Measurements from ENCODE around the gene DNAH14. TPM values are rescaled to one million over a fixed set of nuclear protein-coding genes. Genes with fewer than 3 reads are reported as not detected.

Gene DNAH14
- total RNA-seq, 3 donors from 2014 or later: 6.1 to 38.6 (median 23.9) TPM

DNA sequence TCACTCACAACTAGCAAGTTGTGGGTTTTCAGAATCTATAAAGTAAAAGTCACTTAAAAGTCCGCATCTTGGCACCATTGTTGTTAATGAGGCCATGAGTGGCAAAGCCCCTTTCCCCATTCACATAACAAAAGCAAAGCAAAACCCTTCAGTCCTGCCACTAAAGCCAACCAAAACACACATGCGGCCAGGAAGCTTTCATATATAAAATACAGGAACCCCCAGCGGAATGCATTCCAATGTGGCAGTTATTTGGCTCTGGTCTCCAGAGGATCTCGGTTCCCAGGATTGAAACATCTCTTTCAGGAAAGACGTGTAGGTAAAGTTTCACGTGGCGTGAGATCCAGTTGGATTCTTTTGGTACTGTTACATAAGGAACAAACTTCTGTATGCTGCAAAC lies 500.8 kb downstream of the DNAH14 start:
- no peak for TF ChIP-seq POLR2AphosphoS5 (IDR thresholded peaks at IDR 0.05)
- TF ChIP-seq POLR2A (IDR thresholded peaks at IDR 0.05): no peak
- TF ChIP-seq, protein P1, sequence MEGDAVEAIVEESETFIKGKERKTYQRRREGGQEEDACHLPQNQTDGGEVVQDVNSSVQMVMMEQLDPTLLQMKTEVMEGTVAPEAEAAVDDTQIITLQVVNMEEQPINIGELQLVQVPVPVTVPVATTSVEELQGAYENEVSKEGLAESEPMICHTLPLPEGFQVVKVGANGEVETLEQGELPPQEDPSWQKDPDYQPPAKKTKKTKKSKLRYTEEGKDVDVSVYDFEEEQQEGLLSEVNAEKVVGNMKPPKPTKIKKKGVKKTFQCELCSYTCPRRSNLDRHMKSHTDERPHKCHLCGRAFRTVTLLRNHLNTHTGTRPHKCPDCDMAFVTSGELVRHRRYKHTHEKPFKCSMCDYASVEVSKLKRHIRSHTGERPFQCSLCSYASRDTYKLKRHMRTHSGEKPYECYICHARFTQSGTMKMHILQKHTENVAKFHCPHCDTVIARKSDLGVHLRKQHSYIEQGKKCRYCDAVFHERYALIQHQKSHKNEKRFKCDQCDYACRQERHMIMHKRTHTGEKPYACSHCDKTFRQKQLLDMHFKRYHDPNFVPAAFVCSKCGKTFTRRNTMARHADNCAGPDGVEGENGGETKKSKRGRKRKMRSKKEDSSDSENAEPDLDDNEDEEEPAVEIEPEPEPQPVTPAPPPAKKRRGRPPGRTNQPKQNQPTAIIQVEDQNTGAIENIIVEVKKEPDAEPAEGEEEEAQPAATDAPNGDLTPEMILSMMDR (IDR thresholded peaks at IDR 0.05): no peak
- intact Hi-C loops (cut with DNase I; ENCODE audit: low total_unique reads): no loop called here
- Histone ChIP-seq H3K27me3 (no peaks in the 10 kb centered on the region), H3K36me3 (no peaks in the 10 kb centered on the region), H3K4me3 (no peak overlapping the region), H3K9me3 (no peaks in the 10 kb centered on the region), H3K4me1 (peaks cover 4 to 5% of the 10 kb centered on the region in 2 donors), H3K27ac (no peak overlapping the region)
- DNase-seq (ENCODE audit: low spot score in 2 of 2): no peak

- Histone ChIP-seq H3K4me1 (peaks cover 0 to 5% of the 10 kb centered on the region in 2 donors), H3K4me3 (no peak overlapping the region), H3K36me3 (no peaks in the 10 kb centered on the region), H3K27me3 (no peaks in the 10 kb centered on the region), H3K9me3 (no peaks in the 10 kb centered on the region), H3K27ac (no peak overlapping the region)
- intact Hi-C loops (cut with DNase I; ENCODE audit: low total_unique reads): no loop called here
- no peak for DNase-seq (ENCODE audit: low spot score in 2 of 2)
- no peak for TF ChIP-seq POLR2AphosphoS5 (IDR thresholded peaks at IDR 0.05)
- TF ChIP-seq POLR2A (IDR thresholded peaks at IDR 0.05): no peak
- TF ChIP-seq, protein P1 (IDR thresholded peaks at IDR 0.05): no peak
Observed at GRCh38 chr1:225431081-225431863, 501.8 kb downstream of the DNAH14 start.

GRCh38 chr1:225434046-225434445 lies 504.6 kb downstream of the DNAH14 start:
- H3K4me1 ChIP-seq: no peaks in the 10 kb centered on the region
- no peak overlapping the region for H3K4me3 ChIP-seq
- no peak overlapping the region for H3K27ac ChIP-seq
- no peaks in the 10 kb centered on the region for H3K9me3 ChIP-seq
- H3K27me3 ChIP-seq: no peaks in the 10 kb centered on the region
- H3K36me3 ChIP-seq: no peaks in the 10 kb centered on the region
- intact Hi-C loops (cut with DNase I; ENCODE audit: low total_unique reads): no loop called here
- TF ChIP-seq, protein P1 (IDR thresholded peaks at IDR 0.05): no peak
- TF ChIP-seq POLR2A (IDR thresholded peaks at IDR 0.05): no peak
- no peak for TF ChIP-seq POLR2AphosphoS5 (IDR thresholded peaks at IDR 0.05)
- no peak for DNase-seq (ENCODE audit: low spot score in 2 of 2)

DNA sequence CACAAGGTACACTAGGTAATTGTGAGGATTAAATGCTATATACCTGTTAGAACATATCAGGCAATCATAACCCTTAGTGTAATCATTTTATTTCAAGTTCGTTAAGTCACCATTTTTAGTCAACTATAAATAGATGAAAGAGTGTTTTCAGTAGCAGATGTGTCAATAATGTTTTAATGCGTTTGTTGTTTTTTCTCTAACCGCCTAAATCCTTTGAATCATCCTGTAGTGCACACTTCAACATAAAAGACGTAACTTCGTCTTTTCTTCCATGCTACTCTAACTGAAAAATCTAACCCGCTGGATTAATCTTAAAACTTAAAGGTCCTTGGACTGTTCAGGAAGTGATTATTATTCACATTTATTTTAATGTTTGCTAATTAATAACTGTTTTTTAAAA lies 505.6 kb downstream of the DNAH14 start:
- intact Hi-C loops (cut with DNase I; ENCODE audit: low total_unique reads): no loop called here
- Histone ChIP-seq H3K4me1 (no peaks in the 10 kb centered on the region), H3K27me3 (no peaks in the 10 kb centered on the region), H3K36me3 (no peaks in the 10 kb centered on the region), H3K27ac (no peak overlapping the region), H3K4me3 (no peak overlapping the region), H3K9me3 (no peaks in the 10 kb centered on the region)
- DNase-seq (ENCODE audit: low spot score in 2 of 2): no peak
- TF ChIP-seq POLR2A (IDR thresholded peaks at IDR 0.05): no peak
- TF ChIP-seq, protein P1 (IDR thresholded peaks at IDR 0.05): no peak
- TF ChIP-seq POLR2AphosphoS5 (IDR thresholded peaks at IDR 0.05): no peak

DNA sequence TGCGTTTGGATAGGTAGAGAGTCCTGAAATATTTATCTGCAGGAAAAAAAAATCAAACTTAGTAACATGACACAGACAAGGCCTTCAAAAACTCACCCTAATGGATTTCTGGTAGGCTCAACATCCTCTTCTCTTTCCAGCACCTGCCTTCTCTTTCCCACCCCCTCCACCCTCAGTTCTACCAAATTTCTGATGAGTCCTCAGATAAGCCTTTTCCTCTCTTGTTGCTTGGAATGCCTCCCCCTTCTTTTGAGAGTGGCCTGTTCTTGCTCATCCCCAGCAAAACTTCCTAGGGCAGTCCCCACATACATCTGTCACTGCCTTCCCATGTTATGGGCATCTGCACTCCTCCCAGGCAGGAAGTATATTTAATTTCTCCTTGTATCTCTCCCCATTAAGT lies 506.0 kb downstream of the DNAH14 start:
- H3K4me3 ChIP-seq: no peak overlapping the region
- intact Hi-C loops (cut with DNase I; ENCODE audit: low total_unique reads): no loop called here
- H3K27ac ChIP-seq: no peak overlapping the region
- H3K4me1 ChIP-seq: no peaks in the 10 kb centered on the region
- no peaks in the 10 kb centered on the region for H3K9me3 ChIP-seq
- no peaks in the 10 kb centered on the region for H3K27me3 ChIP-seq
- no peaks in the 10 kb centered on the region for H3K36me3 ChIP-seq
- TF ChIP-seq, protein P1 (IDR thresholded peaks at IDR 0.05): no peak
- TF ChIP-seq POLR2A (IDR thresholded peaks at IDR 0.05): no peak
- TF ChIP-seq POLR2AphosphoS5 (IDR thresholded peaks at IDR 0.05): no peak
- no peak for DNase-seq (ENCODE audit: low spot score in 2 of 2)

Measured in breast epithelium (tissue), 4 donors.